CD1c-positive myeloid dendritic cell (primary cell): ENCODE results near the gene FOXD4.
"Not testable (repeated sequence)": the region's sequence is repeated elsewhere in the genome, so short reads cannot be mapped to it uniquely, and the experiment has no call there.

Experiments used
- DNase-seq: peaks from one replicate; pipeline ENCODE4 v3.0.0-alpha.2; 2016; ENCODE audit errors: extremely low spot score

Gene FOXD4

GRCh38 chr9:117995-118467 lies at the start of gene FOXD4:
TSS of gene FOXD4 (minus strand) at chr9:118417. CDS start at chr9:118119, 298 bp downstream.
- DNase-seq: not testable (repeated sequence)

- DNase-seq: peak; percentile 34
Measured at GRCh38 chr9:159871-160270, 41.7 kb upstream of the FOXD4 start.

GRCh38 chr9:151173-151572 lies 33.0 kb upstream of the FOXD4 start:
- not testable (repeated sequence) for DNase-seq

- DNase-seq: not testable (repeated sequence)
Measured at GRCh38 chr9:139880-140279, 21.7 kb upstream of the FOXD4 start.

- DNase-seq: not testable (repeated sequence)
Measured at GRCh38 chr9:117144-117994, 848 bp downstream of the FOXD4 start.

- DNase-seq: not testable (repeated sequence)
Measured at GRCh38 chr9:116239-117077, 1.8 kb downstream of the FOXD4 start.

- DNase-seq: not testable (repeated sequence)
Measured at GRCh38 chr9:115118-115451, 3.1 kb downstream of the FOXD4 start.

GRCh38 chr9:114267-115117 lies 3.7 kb downstream of the FOXD4 start:
- peak; percentile 54 for DNase-seq

GRCh38 chr9:113468-114266 lies 4.5 kb downstream of the FOXD4 start:
- DNase-seq: peak; percentile 78

- DNase-seq: peak; percentile 24
Measured at GRCh38 chr9:112589-113467, 5.4 kb downstream of the FOXD4 start.

GRCh38 chr9:110672-111071 lies 7.5 kb downstream of the FOXD4 start:
- not testable (repeated sequence) for DNase-seq

- DNase-seq: not testable (repeated sequence)
Measured at GRCh38 chr9:109540-109939, 8.7 kb downstream of the FOXD4 start.

- DNase-seq: not testable (repeated sequence)
Measured at GRCh38 chr9:108742-109495, 9.3 kb downstream of the FOXD4 start.

GRCh38 chr9:105991-106390 lies 12.2 kb downstream of the FOXD4 start:
- DNase-seq: not testable (repeated sequence)

- not testable (repeated sequence) for DNase-seq
Measured at GRCh38 chr9:100430-100829, 17.8 kb downstream of the FOXD4 start.

- DNase-seq: not testable (repeated sequence)
Measured at GRCh38 chr9:99867-100266, 18.4 kb downstream of the FOXD4 start.

GRCh38 chr9:98775-99174 lies 19.4 kb downstream of the FOXD4 start:
- not testable (repeated sequence) for DNase-seq

- DNase-seq: not testable (repeated sequence)
Measured at GRCh38 chr9:94992-95391, 23.2 kb downstream of the FOXD4 start.

- DNase-seq: not testable (repeated sequence)
Measured at GRCh38 chr9:94323-94722, 23.9 kb downstream of the FOXD4 start.
